Chondrocyte (in vitro differentiated cells): Measurements from ENCODE around the gene TSTD1. TPM values are rescaled to one million over a fixed set of nuclear protein-coding genes. Genes with fewer than 3 reads are reported as not detected.

Experiments used
- DNase-seq: peaks from one replicate; pipeline ENCODE4 v3.0.0; 2021; ENCODE audit warnings: mixed read lengths, low spot score
- H3K27ac Mint-ChIP-seq: one replicate; pipeline ENCODE4 v1.8.0; 2021; ENCODE audit warnings: mild to moderate bottlenecking, moderate library complexity, mixed read lengths; ENCODE audit not compliant: unreplicated experiment
- H3K27me3 Mint-ChIP-seq: 2 replicates; pipeline ENCODE4 v1.8.0; 2021; ENCODE audit warnings: low read depth, mixed read lengths
- H3K36me3 Mint-ChIP-seq: 2 replicates; pipeline ENCODE4 v1.8.0; 2021; ENCODE audit warnings: low read depth, mixed read lengths
- H3K4me1 Mint-ChIP-seq: 2 replicates; pipeline ENCODE4 v1.8.0; 2021; ENCODE audit warnings: low read depth, mild to moderate bottlenecking, mixed read lengths
- H3K4me3 Mint-ChIP-seq: one replicate; pipeline ENCODE4 v1.8.0; 2021; ENCODE audit warnings: mild to moderate bottlenecking, moderate library complexity, mixed read lengths; ENCODE audit not compliant: unreplicated experiment
- H3K9me3 Mint-ChIP-seq: 2 replicates; pipeline ENCODE4 v1.8.0; 2021; ENCODE audit warnings: low read depth, mixed read lengths
- CTCF ChIP-seq: fragments of 200-600 bp; sonication (generic); IDR thresholded peaks from 2 replicates; pipeline ENCODE4 v1.5.0; 2021; ENCODE audit warnings: antibody characterized with exemption, mild to moderate bottlenecking, moderate library complexity
- total RNA-seq: library from RNA; stranded (reverse); gene quantifications from 3 replicates; pipeline ENCODE4 v1.2.1, GENCODE V29; 2021

TSTD1 gene
- total RNA-seq, 1 donor from 2014 or later = not detected

- H3K36me3 Mint-ChIP-seq = no peaks in the 10 kb centered on the region
- TF ChIP-seq CTCF = no peak
- no peak overlapping the region for H3K27ac Mint-ChIP-seq
- H3K4me3 Mint-ChIP-seq = no peak overlapping the region
- H3K9me3 Mint-ChIP-seq = no peaks in the 10 kb centered on the region
- no peaks in the 10 kb centered on the region for H3K27me3 Mint-ChIP-seq
- H3K4me1 Mint-ChIP-seq = peaks cover 14% of the 10 kb centered on the region
- DNase-seq = no peak
These were observed 38.7 kb upstream of the TSTD1 start for GRCh38 chr1:161077426-161077825.

GRCh38 chr1:161076410-161076809 is 37.6 kb upstream of the TSTD1 start:
- no peaks in the 10 kb centered on the region for H3K9me3 Mint-ChIP-seq
- H3K27me3 Mint-ChIP-seq = no peaks in the 10 kb centered on the region
- DNase-seq = no peak
- H3K4me3 Mint-ChIP-seq = no peak overlapping the region
- peaks cover 14% of the 10 kb centered on the region for H3K4me1 Mint-ChIP-seq
- H3K36me3 Mint-ChIP-seq = no peaks in the 10 kb centered on the region
- no peak for TF ChIP-seq CTCF
- H3K27ac Mint-ChIP-seq = no peak overlapping the region

DNA sequence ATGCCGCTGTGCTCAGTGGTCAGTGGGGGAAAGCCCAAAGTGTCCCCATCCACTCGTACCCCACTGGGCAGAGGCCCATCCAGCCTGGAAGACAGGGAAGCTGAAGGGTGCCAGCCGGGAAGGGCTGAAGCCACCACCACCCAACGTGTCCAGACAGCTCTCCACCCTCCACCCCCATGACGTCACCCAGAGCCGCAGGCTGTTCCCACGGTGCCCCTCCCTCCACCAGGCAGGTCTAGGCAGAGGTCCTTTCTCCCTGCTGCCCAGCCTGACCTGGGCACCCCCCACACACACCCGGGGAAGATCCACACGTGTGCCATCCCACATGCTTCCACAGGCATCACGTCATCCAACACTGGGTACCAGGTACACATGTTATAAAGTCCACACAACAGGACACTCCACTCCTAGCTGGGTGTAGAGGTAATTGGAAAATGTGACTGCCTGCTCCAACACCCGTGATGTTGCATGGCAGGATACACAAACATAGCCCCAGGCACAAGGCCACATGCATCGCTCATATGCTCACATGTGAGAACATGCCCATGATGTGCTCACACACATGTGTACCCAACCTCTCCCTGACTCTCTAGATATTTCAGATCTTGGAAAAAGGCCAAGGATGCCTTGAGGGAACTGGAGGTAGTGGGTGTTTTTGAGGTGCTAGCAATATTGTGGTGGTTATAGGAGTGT is 36.1 kb upstream of the TSTD1 start:
- Mint-ChIP-seq H3K27me3 (no peaks in the 10 kb centered on the region), H3K4me1 (no peaks in the 10 kb centered on the region), H3K4me3 (no peak overlapping the region), H3K36me3 (no peaks in the 10 kb centered on the region), H3K27ac (no peak overlapping the region), H3K9me3 (no peaks in the 10 kb centered on the region)
- TF ChIP-seq CTCF = no peak
- DNase-seq = no peak

DNA sequence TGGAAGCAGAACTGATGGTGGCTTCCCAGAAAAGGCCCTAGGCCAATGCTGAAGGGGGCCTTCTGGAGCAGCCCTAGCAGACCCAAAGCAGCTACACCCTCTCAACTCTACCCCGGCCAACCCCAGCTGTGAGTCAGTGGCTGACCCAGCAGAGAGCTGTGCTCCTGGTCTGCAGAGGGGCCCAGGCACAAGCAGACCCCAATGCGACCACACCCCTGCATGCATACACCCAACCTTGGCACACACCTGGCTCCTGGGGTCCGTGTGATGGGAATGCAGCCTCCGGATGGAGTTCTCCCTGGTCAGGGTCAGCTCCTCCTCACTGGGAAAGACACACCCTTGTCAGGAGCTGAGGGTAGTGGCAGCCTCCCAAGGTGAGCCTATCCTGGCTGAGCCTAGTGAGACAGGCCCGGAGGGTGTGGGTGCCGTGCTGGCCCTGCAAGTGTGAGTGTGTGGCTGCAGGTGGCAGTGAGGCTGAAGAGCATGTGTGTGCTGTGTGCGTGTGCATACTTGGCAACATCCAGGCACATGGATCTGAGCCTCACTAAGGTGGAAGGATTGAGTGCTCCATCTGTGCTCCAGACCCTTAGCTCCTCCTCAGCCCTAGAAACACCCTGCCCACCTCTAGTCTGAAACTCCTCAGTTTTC is 34.8 kb upstream of the TSTD1 start:
- no peaks in the 10 kb centered on the region for H3K27me3 Mint-ChIP-seq
- no peak overlapping the region for H3K4me3 Mint-ChIP-seq
- no peak for DNase-seq
- no peak overlapping the region for H3K27ac Mint-ChIP-seq
- TF ChIP-seq CTCF = no peak
- no peaks in the 10 kb centered on the region for H3K4me1 Mint-ChIP-seq
- no peaks in the 10 kb centered on the region for H3K36me3 Mint-ChIP-seq
- H3K9me3 Mint-ChIP-seq = no peaks in the 10 kb centered on the region

DNA sequence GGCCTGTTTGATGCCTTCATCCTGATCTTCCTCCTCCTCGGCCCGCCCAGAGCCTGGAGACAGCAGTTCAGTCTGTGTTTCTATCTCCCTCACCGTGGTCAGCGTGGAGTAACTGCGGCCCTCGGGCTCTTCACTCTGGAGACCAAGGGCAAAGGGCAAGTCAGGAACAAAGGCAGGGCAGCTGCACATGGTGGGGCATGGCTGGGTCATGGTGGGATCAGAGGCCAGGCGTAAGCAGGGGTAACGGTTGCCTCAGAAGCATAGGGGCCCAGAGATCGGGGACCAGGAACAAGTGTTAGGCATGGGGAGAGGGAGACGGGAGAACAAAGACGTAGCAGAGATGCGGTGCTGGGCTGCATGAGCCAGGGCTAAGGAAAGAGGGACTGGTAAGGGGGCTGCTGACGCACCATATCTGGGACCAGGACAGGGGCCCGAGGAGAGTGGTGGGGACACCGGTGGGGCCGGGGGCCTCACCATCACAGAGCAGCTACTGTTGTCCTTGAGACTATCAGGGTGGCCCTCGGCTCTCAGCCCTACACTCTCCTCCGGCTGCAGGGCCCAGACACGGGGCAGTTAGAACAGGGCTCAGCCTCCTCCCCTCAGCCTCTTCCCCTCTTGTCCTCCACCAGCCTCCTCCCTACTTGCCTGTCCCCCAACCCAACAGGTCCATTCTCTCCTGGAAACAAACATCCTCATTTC is 34.1 kb upstream of the TSTD1 start:
- Mint-ChIP-seq H3K4me1 (no peaks in the 10 kb centered on the region), H3K36me3 (no peaks in the 10 kb centered on the region), H3K27ac (no peak overlapping the region), H3K27me3 (no peaks in the 10 kb centered on the region), H3K9me3 (no peaks in the 10 kb centered on the region), H3K4me3 (no peak overlapping the region)
- TF ChIP-seq CTCF = no peak
- DNase-seq = no peak
